ENCODE measurements around the gene NR1H4.
"Not testable (repeated sequence)": the region's sequence is repeated elsewhere in the genome, so short reads cannot be mapped to it uniquely, and the experiment has no call there.

Gene NR1H4

GRCh38 chr12:100557357-100557756 lies 83.7 kb downstream of the NR1H4 start:
- TF ChIP-seq EZH2phosphoT487 (IDR thresholded peaks at IDR 0.05; ENCODE audit: borderline replicate concordance) = no peak
- TF ChIP-seq, protein P1, sequence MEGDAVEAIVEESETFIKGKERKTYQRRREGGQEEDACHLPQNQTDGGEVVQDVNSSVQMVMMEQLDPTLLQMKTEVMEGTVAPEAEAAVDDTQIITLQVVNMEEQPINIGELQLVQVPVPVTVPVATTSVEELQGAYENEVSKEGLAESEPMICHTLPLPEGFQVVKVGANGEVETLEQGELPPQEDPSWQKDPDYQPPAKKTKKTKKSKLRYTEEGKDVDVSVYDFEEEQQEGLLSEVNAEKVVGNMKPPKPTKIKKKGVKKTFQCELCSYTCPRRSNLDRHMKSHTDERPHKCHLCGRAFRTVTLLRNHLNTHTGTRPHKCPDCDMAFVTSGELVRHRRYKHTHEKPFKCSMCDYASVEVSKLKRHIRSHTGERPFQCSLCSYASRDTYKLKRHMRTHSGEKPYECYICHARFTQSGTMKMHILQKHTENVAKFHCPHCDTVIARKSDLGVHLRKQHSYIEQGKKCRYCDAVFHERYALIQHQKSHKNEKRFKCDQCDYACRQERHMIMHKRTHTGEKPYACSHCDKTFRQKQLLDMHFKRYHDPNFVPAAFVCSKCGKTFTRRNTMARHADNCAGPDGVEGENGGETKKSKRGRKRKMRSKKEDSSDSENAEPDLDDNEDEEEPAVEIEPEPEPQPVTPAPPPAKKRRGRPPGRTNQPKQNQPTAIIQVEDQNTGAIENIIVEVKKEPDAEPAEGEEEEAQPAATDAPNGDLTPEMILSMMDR (conservative IDR thresholded peaks at IDR 0.05; ENCODE audit: low read length) = no peak

GRCh38 chr12:100559261-100559660 lies 85.6 kb downstream of the NR1H4 start:
- not testable (repeated sequence) for H4K20me1 ChIP-seq (ENCODE audit: insufficient read depth, low read length, poor library complexity, severe bottlenecking); H3K4me3 ChIP-seq (ENCODE audit: low read length, poor library complexity, severe bottlenecking); H3K9me2 ChIP-seq (replicated peaks; ENCODE audit: low read depth, low read length); H3K9ac ChIP-seq (ENCODE audit: low read depth, low read length, poor library complexity, severe bottlenecking); H3K9me3 ChIP-seq (ENCODE audit: insufficient read depth, low read depth, low read length); H3K27me3 ChIP-seq (ENCODE audit: insufficient read depth, low read length, poor library complexity, severe bottlenecking); H3K4me1 ChIP-seq (ENCODE audit: insufficient read depth, low read length, poor library complexity, severe bottlenecking); H3F3A ChIP-seq (ENCODE audit: low read depth); H2AFZ ChIP-seq (ENCODE audit: low read length); H3K36me3 ChIP-seq (ENCODE audit: insufficient read depth, low read length); H3K79me2 ChIP-seq (ENCODE audit: insufficient read depth, low read length); H3K4me2 ChIP-seq (ENCODE audit: low read depth, low read length, poor library complexity, severe bottlenecking)

More at GRCh38 chr12:100557357-100557756, 83.7 kb downstream of the NR1H4 start:
- no peaks in the 10 kb centered on the region for H3K9me2 ChIP-seq (replicated peaks; ENCODE audit: low read depth, low read length)
- H3K4me3 ChIP-seq (ENCODE audit: low read length, poor library complexity, severe bottlenecking) = no peak overlapping the region
- no peak overlapping the region for H3K4me2 ChIP-seq (ENCODE audit: low read depth, low read length, poor library complexity, severe bottlenecking)
- H3K9ac ChIP-seq (ENCODE audit: low read depth, low read length, poor library complexity, severe bottlenecking) = no peak overlapping the region
- no peaks in the 10 kb centered on the region for H4K20me1 ChIP-seq (ENCODE audit: insufficient read depth, low read length, poor library complexity, severe bottlenecking)
- no peaks in the 10 kb centered on the region for H3K36me3 ChIP-seq (ENCODE audit: insufficient read depth, low read length)
- H3K9me3 ChIP-seq (ENCODE audit: insufficient read depth, low read depth, low read length) = no peaks in the 10 kb centered on the region
- H3F3A ChIP-seq (ENCODE audit: low read depth) = no peaks in the 10 kb centered on the region
- no peaks in the 10 kb centered on the region for H3K27me3 ChIP-seq (ENCODE audit: insufficient read depth, low read length, poor library complexity, severe bottlenecking)
- H2AFZ ChIP-seq (ENCODE audit: low read length) = no peak overlapping the region
- no peaks in the 10 kb centered on the region for H3K79me2 ChIP-seq (ENCODE audit: insufficient read depth, low read length)
- no peaks in the 10 kb centered on the region for H3K4me1 ChIP-seq (ENCODE audit: insufficient read depth, low read length, poor library complexity, severe bottlenecking)

DNA sequence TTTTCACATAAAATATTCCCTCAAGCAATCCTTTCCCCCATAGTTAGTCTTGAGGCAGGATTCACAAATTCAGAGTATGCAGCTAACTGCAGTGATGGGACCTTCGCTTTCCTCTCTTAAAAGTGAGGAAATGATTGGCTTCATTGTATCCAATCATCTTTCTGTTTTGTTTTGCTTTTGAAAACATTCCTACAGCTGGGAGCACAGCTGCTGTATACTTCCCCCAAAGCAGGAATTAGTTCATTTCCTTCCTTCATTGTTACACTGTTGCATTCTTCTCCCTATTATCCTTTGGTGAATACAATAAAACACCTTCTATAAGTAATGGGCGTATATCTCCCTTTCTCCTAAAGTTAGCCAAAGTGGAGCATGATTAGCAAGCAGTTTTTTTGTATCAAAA lies 90.4 kb downstream of the NR1H4 start:
- Histone ChIP-seq H3K9ac (ENCODE audit: low read depth, low read length, poor library complexity, severe bottlenecking) (no peak overlapping the region), H3K36me3 (ENCODE audit: insufficient read depth, low read length) (no peaks in the 10 kb centered on the region), H4K20me1 (ENCODE audit: insufficient read depth, low read length, poor library complexity, severe bottlenecking) (no peaks in the 10 kb centered on the region), H3K9me2 (replicated peaks; ENCODE audit: low read depth, low read length) (no peaks in the 10 kb centered on the region), H3K4me2 (ENCODE audit: low read depth, low read length, poor library complexity, severe bottlenecking) (no peak overlapping the region), H3F3A (ENCODE audit: low read depth) (no peaks in the 10 kb centered on the region), H3K27me3 (ENCODE audit: insufficient read depth, low read length, poor library complexity, severe bottlenecking) (no peaks in the 10 kb centered on the region), H2AFZ (ENCODE audit: low read length) (no peak overlapping the region), H3K4me1 (ENCODE audit: insufficient read depth, low read length, poor library complexity, severe bottlenecking) (no peaks in the 10 kb centered on the region), H3K79me2 (ENCODE audit: insufficient read depth, low read length) (no peaks in the 10 kb centered on the region), H3K9me3 (ENCODE audit: insufficient read depth, low read depth, low read length) (no peaks in the 10 kb centered on the region), H3K4me3 (ENCODE audit: low read length, poor library complexity, severe bottlenecking) (no peak overlapping the region)
- TF ChIP-seq, protein P1 (conservative IDR thresholded peaks at IDR 0.05; ENCODE audit: low read length) = no peak
- TF ChIP-seq EZH2phosphoT487 (IDR thresholded peaks at IDR 0.05; ENCODE audit: borderline replicate concordance) = no peak

DNA sequence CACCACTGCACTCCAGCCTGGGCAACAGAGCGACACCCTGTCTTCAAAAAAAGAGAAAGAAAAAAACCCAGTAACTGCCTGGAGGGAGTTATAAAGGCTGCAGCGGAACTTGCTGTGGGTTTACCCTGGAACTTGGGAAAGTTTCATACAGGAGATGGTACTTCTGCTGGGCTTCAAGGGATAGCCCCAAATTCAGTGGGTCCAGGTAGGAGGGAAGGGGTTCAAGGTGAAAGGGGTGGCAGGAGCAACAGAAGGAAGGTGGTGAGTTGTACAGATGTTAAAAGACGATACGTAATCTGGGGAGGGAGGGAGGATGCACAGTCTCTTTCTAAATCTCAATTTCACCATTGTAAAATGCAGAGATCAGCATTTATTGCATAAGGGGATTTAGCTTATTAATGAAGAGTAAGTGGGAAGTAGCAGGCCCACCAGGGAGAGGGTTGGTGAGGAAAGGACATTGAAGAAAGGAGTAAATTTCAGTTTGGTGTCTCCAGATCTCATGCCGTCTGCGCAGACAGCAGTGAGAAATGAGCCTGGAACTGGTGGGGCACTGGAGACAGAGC lies 91.3 kb downstream of the NR1H4 start:
- no peaks in the 10 kb centered on the region for H3K4me1 ChIP-seq (ENCODE audit: insufficient read depth, low read length, poor library complexity, severe bottlenecking)
- no peaks in the 10 kb centered on the region for H3K36me3 ChIP-seq (ENCODE audit: insufficient read depth, low read length)
- no peak overlapping the region for H2AFZ ChIP-seq (ENCODE audit: low read length)
- H3K27me3 ChIP-seq (ENCODE audit: insufficient read depth, low read length, poor library complexity, severe bottlenecking) = no peaks in the 10 kb centered on the region
- H3K9me2 ChIP-seq (replicated peaks; ENCODE audit: low read depth, low read length) = no peaks in the 10 kb centered on the region
- H3K4me2 ChIP-seq (ENCODE audit: low read depth, low read length, poor library complexity, severe bottlenecking) = no peak overlapping the region
- H3K9ac ChIP-seq (ENCODE audit: low read depth, low read length, poor library complexity, severe bottlenecking) = no peak overlapping the region
- no peaks in the 10 kb centered on the region for H4K20me1 ChIP-seq (ENCODE audit: insufficient read depth, low read length, poor library complexity, severe bottlenecking)
- no peaks in the 10 kb centered on the region for H3K9me3 ChIP-seq (ENCODE audit: insufficient read depth, low read depth, low read length)
- TF ChIP-seq, protein P1 (conservative IDR thresholded peaks at IDR 0.05; ENCODE audit: low read length) = no peak
- TF ChIP-seq EZH2phosphoT487 (IDR thresholded peaks at IDR 0.05; ENCODE audit: borderline replicate concordance) = no peak
- no peaks in the 10 kb centered on the region for H3K79me2 ChIP-seq (ENCODE audit: insufficient read depth, low read length)
- H3F3A ChIP-seq (ENCODE audit: low read depth) = no peaks in the 10 kb centered on the region
- H3K4me3 ChIP-seq (ENCODE audit: low read length, poor library complexity, severe bottlenecking) = no peak overlapping the region

Data from Loucy (cell line).